Sigmoid colon (tissue), 7 donors: ENCODE results near the gene THSD1. TPM values are rescaled to one million over a fixed set of nuclear protein-coding genes. Genes with fewer than 3 reads are reported as not detected.

Experiments used
- DNase-seq: peaks from one replicate; pipeline ENCODE4 v3.0.0-alpha.2; 2019
- H3K27ac ChIP-seq, 4 donors: fragments of 200-600 bp; sonication (generic); one replicate each; pipeline ENCODE4 v1.5.1; 2016 to 2019; ENCODE audit warnings: mild to moderate bottlenecking in 1 of 4
- H3K27me3 ChIP-seq, 3 donors: fragments of 200-600 bp; sonication (generic); one replicate each; pipeline ENCODE4 v1.5.1; 2019; ENCODE audit warnings: mild to moderate bottlenecking in 1 of 3
- H3K36me3 ChIP-seq, 4 donors: fragments of 200-600 bp; sonication (generic); one replicate each; pipeline ENCODE4 v1.5.1; 2016 to 2019
- H3K4me1 ChIP-seq, 4 donors: fragments of 200-600 bp; sonication (generic); one replicate each; pipeline ENCODE4 v1.5.1; 2017 to 2019
- H3K4me3 ChIP-seq, 4 donors: fragments of 200-600 bp; sonication (generic); one replicate each; pipeline ENCODE4 v1.5.1; 2017 to 2019; ENCODE audit warnings: mild to moderate bottlenecking in 2 of 4, moderate library complexity in 1 of 4
- H3K9me3 ChIP-seq, 4 donors: fragments of 200-600 bp in 3 of 4; sonication (generic) in 3 of 4; one replicate each; pipeline versions ENCODE4 v1.5.1 to v1.6.1; 2013 to 2019
- EP300 ChIP-seq, 4 donors: sonication (generic); formaldehyde crosslinking; IDR thresholded peaks; one replicate each; pipeline ENCODE4 v1.6.1; 2017; ENCODE audit warnings: antibody characterized with exemption in 4 of 4
- POLR2A ChIP-seq, 2 donors: fragments of 450-650 bp; IDR thresholded peaks; one replicate each; pipeline ENCODE4 v1.6.1; 2016; ENCODE audit warnings: antibody characterized with exemption in 2 of 2, mild to moderate bottlenecking in 2 of 2, moderate library complexity in 2 of 2
- POLR2AphosphoS5 ChIP-seq, 4 donors: sonication (generic); formaldehyde crosslinking; IDR thresholded peaks; one replicate each; pipeline ENCODE4 v1.6.1; 2017; ENCODE audit warnings: antibody characterized with exemption in 4 of 4
- WGBS, 2 donors: extraction: QIAGEN DNeasy Blood & Tissue Kit; methylation state at CpG; one replicate each; pipeline ENCODE4 v1.1.7; 2013; 5-methylcytosine and 5-hydroxymethylcytosine counted together
- intact Hi-C: fragments of 100-400 bp; cut with DNase I; formaldehyde crosslinking; loops from one replicate; pipeline ENCODE4 v1.15.1; 2023
- polyA plus RNA-seq, 3 donors: library from polyadenylated mRNA; stranded (reverse); fragments of 200-250 nt; gene quantifications; one replicate each; pipeline ENCODE4 v1.2.3, GENCODE V29; 2013
- total RNA-seq, 4 donors: library from RNA; depleted of rRNA; stranded (reverse); fragments of >200 nt; gene quantifications; one replicate each; pipeline ENCODE4 v1.1.0, GENCODE V29; 2016
- TF ChIP-seq, protein P1 (sequence below), 4 experiments: fragments of 450-650 bp in 3 of 4; fragments of 200-600 bp in 1 of 4; IDR thresholded peaks; one replicate each; pipeline ENCODE4 v1.5.1; 2016 to 2019; ENCODE audit warnings: antibody characterized with exemption in 4 of 4, mild to moderate bottlenecking in 3 of 4, moderate library complexity in 2 of 4
- donor health status: healthy with polysubstance abuse.
- donor health status: Bipolar disorder and iron deficiency.
- donor health status: healthy.

The THSD1 gene
- total and polyA plus RNA-seq, 7 donors, result 0.60 to 6.4 (median 3.6) TPM; not detected in 1

DNA sequence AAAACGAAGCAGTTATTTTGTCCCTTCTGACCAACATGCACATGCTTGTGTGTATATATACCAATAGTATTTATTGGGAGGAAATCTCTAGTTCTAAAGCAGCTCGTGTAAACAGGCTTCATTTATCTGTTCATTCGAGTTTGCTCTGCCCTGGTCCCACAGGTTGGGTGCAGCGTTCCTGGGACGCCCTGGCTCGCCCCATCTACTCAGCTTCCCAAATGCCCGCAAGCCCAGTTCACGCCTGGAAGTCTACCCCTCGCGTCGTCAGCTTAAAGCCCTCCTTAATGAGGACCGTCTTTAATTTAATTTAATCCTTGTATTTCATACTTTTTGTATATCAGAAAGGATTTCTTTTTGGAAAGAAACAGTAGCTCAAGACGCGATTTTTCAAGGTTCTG lies 604 bp downstream of the THSD1 start:
- intact Hi-C loops, result no loop called here

DNA sequence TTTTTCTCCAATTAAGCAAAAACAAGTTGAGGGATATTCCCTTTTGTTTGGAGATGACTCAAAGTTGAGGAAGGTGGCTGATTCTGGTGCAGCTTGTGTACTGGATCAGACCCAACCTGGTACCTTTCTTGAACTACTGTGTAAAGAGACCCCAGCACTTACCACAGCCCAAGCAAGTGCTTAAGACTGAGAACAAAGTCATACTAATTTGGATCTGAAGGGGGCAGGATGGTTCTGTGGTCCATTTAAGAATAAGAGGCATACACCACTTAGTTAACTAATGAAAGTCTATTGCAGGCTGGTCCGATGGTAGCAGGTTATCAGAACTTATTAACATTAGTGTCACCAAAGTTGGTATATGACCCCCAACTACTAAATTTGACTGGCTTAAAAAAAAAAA lies 6.3 kb downstream of the THSD1 start:
- intact Hi-C loops, result no loop called here
- Histone ChIP-seq H3K9me3 (no peaks in the 10 kb centered on the region), H3K27ac (no peak overlapping the region), H3K36me3 (no peaks in the 10 kb centered on the region), H3K27me3 (peaks cover 0 to 6% (median 5%) of the 10 kb centered on the region in 3 donors), H3K4me3 (no peak overlapping the region), H3K4me1 (no peaks in the 10 kb centered on the region)
- TF ChIP-seq POLR2AphosphoS5 (IDR thresholded peaks at IDR 0.05) (no peak), POLR2A (IDR thresholded peaks at IDR 0.05) (no peak)
- TF ChIP-seq, protein P1, sequence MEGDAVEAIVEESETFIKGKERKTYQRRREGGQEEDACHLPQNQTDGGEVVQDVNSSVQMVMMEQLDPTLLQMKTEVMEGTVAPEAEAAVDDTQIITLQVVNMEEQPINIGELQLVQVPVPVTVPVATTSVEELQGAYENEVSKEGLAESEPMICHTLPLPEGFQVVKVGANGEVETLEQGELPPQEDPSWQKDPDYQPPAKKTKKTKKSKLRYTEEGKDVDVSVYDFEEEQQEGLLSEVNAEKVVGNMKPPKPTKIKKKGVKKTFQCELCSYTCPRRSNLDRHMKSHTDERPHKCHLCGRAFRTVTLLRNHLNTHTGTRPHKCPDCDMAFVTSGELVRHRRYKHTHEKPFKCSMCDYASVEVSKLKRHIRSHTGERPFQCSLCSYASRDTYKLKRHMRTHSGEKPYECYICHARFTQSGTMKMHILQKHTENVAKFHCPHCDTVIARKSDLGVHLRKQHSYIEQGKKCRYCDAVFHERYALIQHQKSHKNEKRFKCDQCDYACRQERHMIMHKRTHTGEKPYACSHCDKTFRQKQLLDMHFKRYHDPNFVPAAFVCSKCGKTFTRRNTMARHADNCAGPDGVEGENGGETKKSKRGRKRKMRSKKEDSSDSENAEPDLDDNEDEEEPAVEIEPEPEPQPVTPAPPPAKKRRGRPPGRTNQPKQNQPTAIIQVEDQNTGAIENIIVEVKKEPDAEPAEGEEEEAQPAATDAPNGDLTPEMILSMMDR (IDR thresholded peaks at IDR 0.05), result no peak
- WGBS, 2 donors, result 80 to 87% methylated on average over 1 of the region's 1 CpG
- DNase-seq, result no peak

More for the DNA sequence above, 604 bp downstream of the THSD1 start:
- WGBS, 2 donors, result 10 to 24% methylated on average over 14 of the region's 14 CpGs
- peaks cover 0 to 11% (median 0%) of the 10 kb centered on the region in 4 donors for H3K36me3 ChIP-seq
- H3K4me1 ChIP-seq, result peaks cover 0 to 15% (median 12%) of the 10 kb centered on the region in 4 donors
- H3K4me3 ChIP-seq, result peak overlapping the region; percentile 20 to 50 (median 42)
- peaks cover 0 to 22% (median 13%) of the 10 kb centered on the region in 3 donors for H3K27me3 ChIP-seq
- peak overlapping the region in 3 of 4 donors; percentile 12 to 49 (median 23) for H3K27ac ChIP-seq
- no peak for DNase-seq
- no peaks in the 10 kb centered on the region for H3K9me3 ChIP-seq
- no peak for TF ChIP-seq EP300 (IDR thresholded peaks at IDR 0.05)
- TF ChIP-seq, protein P1 (IDR thresholded peaks at IDR 0.05), result no peak
- no peak for TF ChIP-seq POLR2AphosphoS5 (IDR thresholded peaks at IDR 0.05)

DNA sequence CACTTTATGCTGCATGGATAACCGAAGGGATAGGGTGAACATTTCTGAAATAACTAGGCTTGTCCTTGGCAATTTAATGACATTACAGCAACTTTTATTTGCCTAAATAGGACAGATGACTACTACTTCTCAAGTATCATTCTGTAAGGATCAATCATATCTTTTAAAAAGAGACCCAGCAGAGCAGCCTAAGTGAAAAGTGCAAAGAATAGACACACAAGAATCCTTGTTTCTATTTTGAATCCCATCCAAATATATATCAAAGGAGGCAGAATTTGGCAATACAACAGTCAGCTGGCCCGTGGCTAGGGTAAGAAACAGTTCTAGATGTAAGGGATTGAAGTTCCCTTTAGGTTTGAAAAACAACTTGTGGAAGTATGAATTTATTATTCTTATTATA lies 6.9 kb downstream of the THSD1 start:
- no peaks in the 10 kb centered on the region for H3K4me1 ChIP-seq
- TF ChIP-seq POLR2AphosphoS5 (IDR thresholded peaks at IDR 0.05), result no peak
- TF ChIP-seq, protein P1 (IDR thresholded peaks at IDR 0.05), result no peak
- no peak for TF ChIP-seq EP300 (IDR thresholded peaks at IDR 0.05)
- no peak for TF ChIP-seq POLR2A (IDR thresholded peaks at IDR 0.05)
- no peaks in the 10 kb centered on the region for H3K9me3 ChIP-seq
- H3K4me3 ChIP-seq, result no peak overlapping the region
- peaks cover 0 to 1% (median 0%) of the 10 kb centered on the region in 3 donors for H3K27me3 ChIP-seq
- intact Hi-C loops, result no loop called here
- WGBS, 2 donors, result 32 to 75% methylated on average over 2 of the region's 2 CpGs
- H3K27ac ChIP-seq, result no peak overlapping the region
- no peaks in the 10 kb centered on the region for H3K36me3 ChIP-seq
- DNase-seq, result no peak

DNA sequence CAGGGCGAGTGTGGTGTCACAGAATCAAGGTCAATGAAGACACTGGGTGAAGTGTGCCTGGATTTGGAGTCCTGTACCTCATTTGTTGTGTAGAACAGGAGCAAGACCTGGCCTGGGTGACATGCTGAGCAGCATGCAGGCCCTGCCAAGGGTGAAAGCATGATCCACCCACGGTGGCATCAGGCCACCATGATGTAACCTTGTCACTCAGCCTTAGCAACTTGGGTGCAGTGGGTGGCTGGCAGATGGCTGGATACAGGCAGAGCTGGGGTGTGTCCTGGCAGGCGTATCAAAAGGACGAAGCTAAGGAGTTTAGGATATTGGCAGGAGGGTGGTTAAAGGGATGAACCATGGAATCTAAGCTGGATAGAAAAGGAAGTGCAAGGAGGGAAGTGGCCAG lies 10.3 kb downstream of the THSD1 start:
- Histone ChIP-seq H3K27ac (no peak overlapping the region), H3K4me1 (no peaks in the 10 kb centered on the region), H3K4me3 (no peak overlapping the region), H3K9me3 (no peaks in the 10 kb centered on the region), H3K36me3 (no peaks in the 10 kb centered on the region), H3K27me3 (no peaks in the 10 kb centered on the region)
- intact Hi-C loops, result no loop called here
- no peak for TF ChIP-seq EP300 (IDR thresholded peaks at IDR 0.05)
- no peak for TF ChIP-seq POLR2AphosphoS5 (IDR thresholded peaks at IDR 0.05)
- TF ChIP-seq, protein P1 (IDR thresholded peaks at IDR 0.05), result no peak
- no peak for TF ChIP-seq POLR2A (IDR thresholded peaks at IDR 0.05)
- WGBS, 2 donors, result 82 to 86% methylated on average over 4 of the region's 4 CpGs
- DNase-seq, result no peak

DNA sequence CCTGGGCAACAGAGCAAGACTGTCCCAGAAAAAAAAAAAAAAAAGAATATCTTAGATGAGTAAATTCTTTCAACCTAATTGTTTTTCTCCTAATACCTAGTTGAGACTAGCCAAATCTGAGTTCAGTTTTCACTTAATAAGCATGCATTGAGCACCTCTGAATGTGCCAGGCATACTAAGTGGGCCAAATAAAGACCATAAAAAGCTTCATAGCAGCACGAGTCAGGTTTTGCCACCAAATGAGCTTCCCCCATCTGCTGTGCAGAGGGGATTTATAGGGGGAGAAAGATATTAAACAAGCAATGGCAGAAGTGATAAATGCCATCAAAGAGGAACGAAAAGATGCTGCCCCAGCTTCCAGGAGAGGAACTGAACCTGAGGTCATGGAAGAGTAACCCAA lies 11.4 kb downstream of the THSD1 start:
- no peak for TF ChIP-seq POLR2AphosphoS5 (IDR thresholded peaks at IDR 0.05)
- TF ChIP-seq, protein P1 (IDR thresholded peaks at IDR 0.05), result no peak
- no peak for DNase-seq
- Histone ChIP-seq H3K36me3 (no peaks in the 10 kb centered on the region), H3K27me3 (no peaks in the 10 kb centered on the region), H3K9me3 (no peaks in the 10 kb centered on the region), H3K4me3 (no peak overlapping the region), H3K27ac (no peak overlapping the region), H3K4me1 (no peaks in the 10 kb centered on the region)
- WGBS, 2 donors, result 67 to 72% methylated on average over 2 of the region's 2 CpGs
- intact Hi-C loops, result no loop called here
